ENCODE measurements around the gene TF.
"Not testable (repeated sequence)": the region's sequence is repeated elsewhere in the genome, so short reads cannot be mapped to it uniquely, and the experiment has no call there.

The TF gene

GRCh38 chr3:133763797-133764683 is 17.8 kb downstream of the TF start:
- DNase-seq (ENCODE audit: extremely low read depth in 1 of 2, low read depth in 1 of 2) = no peak

- no peak for DNase-seq (ENCODE audit: extremely low read depth in 1 of 2, low read depth in 1 of 2)
Measured at GRCh38 chr3:133765256-133765655, 19.1 kb downstream of the TF start.

GRCh38 chr3:133767607-133768006 is 21.4 kb downstream of the TF start:
- DNase-seq (ENCODE audit: extremely low read depth in 1 of 2, low read depth in 1 of 2) = no peak

- no peak for DNase-seq (ENCODE audit: extremely low read depth in 1 of 2, low read depth in 1 of 2)
Measured at GRCh38 chr3:133769536-133769935, 23.3 kb downstream of the TF start.

- DNase-seq (ENCODE audit: extremely low read depth in 1 of 2, low read depth in 1 of 2) = no peak
Measured at GRCh38 chr3:133773732-133774131, 27.5 kb downstream of the TF start.

GRCh38 chr3:133775309-133775708 is 29.1 kb downstream of the TF start:
- no peak for DNase-seq (ENCODE audit: extremely low read depth in 1 of 2, low read depth in 1 of 2)

GRCh38 chr3:133775835-133776234 is 29.6 kb downstream of the TF start:
- DNase-seq (ENCODE audit: extremely low read depth in 1 of 2, low read depth in 1 of 2) = no peak

GRCh38 chr3:133776794-133777438 is 30.7 kb downstream of the TF start:
- DNase-seq (ENCODE audit: extremely low read depth in 1 of 2, low read depth in 1 of 2) = no peak

- DNase-seq (ENCODE audit: extremely low read depth in 1 of 2, low read depth in 1 of 2) = no peak
Measured at GRCh38 chr3:133777807-133778568, 31.8 kb downstream of the TF start.

- DNase-seq (ENCODE audit: extremely low read depth in 1 of 2, low read depth in 1 of 2) = no peak
Measured at GRCh38 chr3:133779626-133780203, 33.5 kb downstream of the TF start.

GRCh38 chr3:133780756-133781155 is 34.6 kb downstream of the TF start:
- DNase-seq (ENCODE audit: extremely low read depth in 1 of 2, low read depth in 1 of 2) = not testable (repeated sequence)

GRCh38 chr3:133781570-133781969 is 35.4 kb downstream of the TF start:
- no peak for DNase-seq (ENCODE audit: extremely low read depth in 1 of 2, low read depth in 1 of 2)

- no peak for DNase-seq (ENCODE audit: extremely low read depth in 1 of 2, low read depth in 1 of 2)
Measured at GRCh38 chr3:133782454-133782853, 36.3 kb downstream of the TF start.

- DNase-seq (ENCODE audit: extremely low read depth in 1 of 2, low read depth in 1 of 2) = no peak
Measured at GRCh38 chr3:133783762-133784161, 37.6 kb downstream of the TF start.

- DNase-seq (ENCODE audit: extremely low read depth in 1 of 2, low read depth in 1 of 2) = no peak
Measured at GRCh38 chr3:133788024-133788423, 41.8 kb downstream of the TF start.

GRCh38 chr3:133792171-133792763 is 46.1 kb downstream of the TF start:
- no peak for DNase-seq (ENCODE audit: extremely low read depth in 1 of 2, low read depth in 1 of 2)

- no peak for DNase-seq (ENCODE audit: extremely low read depth in 1 of 2, low read depth in 1 of 2)
Measured at GRCh38 chr3:133797396-133798105, 51.4 kb downstream of the TF start.

GRCh38 chr3:133799794-133800585 is 53.8 kb downstream of the TF start:
- DNase-seq (ENCODE audit: extremely low read depth in 1 of 2, low read depth in 1 of 2) = no peak

GRCh38 chr3:133803469-133803868 is 57.3 kb downstream of the TF start:
- no peak for DNase-seq (ENCODE audit: extremely low read depth in 1 of 2, low read depth in 1 of 2)
